A549 (cell line): ENCODE data around the gene COX10. TPM values are rescaled to one million over a fixed set of nuclear protein-coding genes. Genes with fewer than 3 reads are reported as not detected.

ENCODE experiments used
- ATAC-seq, 2 experiments: fragments of 200-7000 bp in 1 of 2; fragments of >200 bp in 1 of 2; cut with Nextera tagmentation in 1 of 2; cut with Tn5 transposase in 1 of 2; 3 replicates each; pipeline versions ENCODE4 v1.8.0 to v1.9.1; 2018 to 2020; ENCODE audit warnings: mild to moderate bottlenecking in 1 of 2, moderate library complexity in 1 of 2
- CTCF ChIA-PET: fragments of 300-600 bp; sonication (Branson Sonifier 250); formaldehyde crosslinking; extraction: SDS; loops from one replicate; lab custom pipeline; 2021; ENCODE audit warnings: antibody characterized with exemption, inconsistent platforms; lab: Yijun Ruan, JAX
- POLR2A ChIA-PET: fragments of 350-600 bp; formaldehyde crosslinking; extraction: SDS; loops from one replicate; lab custom pipeline; 2021; ENCODE audit warnings: antibody characterized with exemption, inconsistent platforms; lab: Yijun Ruan, JAX
- DNase-seq, 2 experiments: peaks; one replicate each; pipeline versions ENCODE4 v3.0.0 to v3.0.0-alpha.2; 2011 to 2016; ENCODE audit warnings: low read depth in 1 of 2, low spot score in 1 of 2
- FAIRE-seq: peaks from 2 replicates; lab custom pipeline; 2011; peaks lifted over from hg19 to GRCh38; lab: Jason Lieb, UNC
- H3K27ac ChIP-seq, 2 experiments: fragments of >200 bp; sonication (Bioruptor Twin); formaldehyde crosslinking; 3 replicates each; pipeline ENCODE4 v1.5.1; 2016 to 2017
- H3K4me1 ChIP-seq: fragments of >200 bp; sonication (Bioruptor Twin); formaldehyde crosslinking; 3 replicates; pipeline ENCODE4 v1.6.1; 2016
- H3K4me2 ChIP-seq: fragments of >200 bp; sonication (Bioruptor Twin); formaldehyde crosslinking; 3 replicates; pipeline ENCODE4 v1.6.1; 2016
- H3K4me3 ChIP-seq: fragments of >200 bp; sonication (Bioruptor Twin); formaldehyde crosslinking; 3 replicates; pipeline ENCODE4 v1.5.1; 2016
- H3K9me3 ChIP-seq: fragments of >200 bp; sonication (Bioruptor Twin); formaldehyde crosslinking; 3 replicates; pipeline ENCODE4 v1.6.1; 2016
- ATOH8 ChIP-seq: fragments of 250-450 bp; sonication (Bioruptor Pico); IDR thresholded peaks from 2 replicates; pipeline ENCODE4 v1.5.0; 2020; ENCODE audit warnings: low read depth, mild to moderate bottlenecking, moderate library complexity
- BCL3 ChIP-seq: fragments of >200 bp; sonication (Bioruptor Twin); formaldehyde crosslinking; IDR thresholded peaks from 3 replicates; pipeline ENCODE4 v1.6.1; 2016
- CEBPB ChIP-seq, 2 experiments: fragments of >200 bp in 1 of 2; sonication (Bioruptor Twin) in 1 of 2; formaldehyde crosslinking in 1 of 2; IDR thresholded peaks; 2 replicates each; pipeline ENCODE4 v1.6.1; 2012 to 2016
- CHD4 ChIP-seq: fragments of 200-600 bp; sonication (generic); IDR thresholded peaks from 2 replicates; pipeline ENCODE4 v1.6.1; 2016; ENCODE audit warnings: antibody characterized with exemption, mild to moderate bottlenecking, borderline replicate concordance
- EHF ChIP-seq: fragments of 250-450 bp; sonication (Bioruptor Pico); IDR thresholded peaks from 2 replicates; pipeline ENCODE4 v1.5.0; 2020; ENCODE audit warnings: mild to moderate bottlenecking
- EP300 ChIP-seq, 2 experiments: fragments of >200 bp; sonication (Bioruptor Twin); formaldehyde crosslinking; IDR thresholded peaks; 2 replicates in 1 of 2; 3 replicates in 1 of 2; pipeline ENCODE4 v1.6.1; 2016 to 2017
- ESRRA ChIP-seq: fragments of 150-350 bp; IDR thresholded peaks from 2 replicates; pipeline ENCODE4 v1.6.1; 2014; ENCODE audit warnings: mild to moderate bottlenecking, low read length, borderline replicate concordance
- FOSB ChIP-seq: fragments of 250-450 bp; sonication (Bioruptor Pico); IDR thresholded peaks from 2 replicates; pipeline ENCODE4 v1.5.0; 2020; ENCODE audit warnings: mild to moderate bottlenecking, moderate library complexity
- FOXS1 ChIP-seq: fragments of 250-450 bp; sonication (Bioruptor Pico); IDR thresholded peaks from 2 replicates; pipeline ENCODE4 v1.5.0; 2020; ENCODE audit warnings: mild to moderate bottlenecking, moderate library complexity
- HEYL ChIP-seq: fragments of 250-450 bp; sonication (Bioruptor Pico); IDR thresholded peaks from 2 replicates; pipeline ENCODE4 v1.8.0; 2021; ENCODE audit warnings: mild to moderate bottlenecking, moderate library complexity
- HOXB13 ChIP-seq: fragments of 250-450 bp; sonication (Bioruptor Pico); IDR thresholded peaks from 2 replicates; pipeline ENCODE4 v1.5.0; 2020; ENCODE audit warnings: low read depth, mild to moderate bottlenecking, moderate library complexity
- JUN ChIP-seq, 2 experiments: fragments of >200 bp; sonication (Bioruptor Twin); formaldehyde crosslinking; IDR thresholded peaks; 2 replicates in 1 of 2; 3 replicates in 1 of 2; pipeline ENCODE4 v1.6.1; 2016 to 2017
- JUNB ChIP-seq: fragments of >200 bp; sonication (Bioruptor Twin); formaldehyde crosslinking; IDR thresholded peaks from 2 replicates; pipeline ENCODE4 v1.6.1; 2016
- MAZ ChIP-seq: fragments of 150-350 bp; IDR thresholded peaks from 2 replicates; pipeline ENCODE4 v1.6.1; 2014; ENCODE audit warnings: antibody characterized with exemption, low read depth, low read length, borderline replicate concordance
- MYC ChIP-seq: IDR thresholded peaks from 2 replicates; pipeline ENCODE4 v1.6.1; 2012; ENCODE audit warnings: mild to moderate bottlenecking, inconsistent platforms, low read length, improper control_type of control experiment, borderline replicate concordance
- NFE2L2 ChIP-seq: fragments of 150-350 bp; conservative IDR thresholded peaks from 2 replicates; pipeline ENCODE4 v1.6.1; 2014; ENCODE audit warnings: low read length
- NR3C1 ChIP-seq: fragments of >200 bp; sonication (Bioruptor Twin); formaldehyde crosslinking; IDR thresholded peaks from 3 replicates; pipeline ENCODE4 v1.6.1; 2017
- PHF8 ChIP-seq: fragments of 200-600 bp; sonication (generic); IDR thresholded peaks from 2 replicates; pipeline ENCODE4 v1.6.1; 2016; ENCODE audit warnings: low read depth, mild to moderate bottlenecking, antibody characterized with exemption, moderate library complexity, borderline replicate concordance
- POLR2A ChIP-seq: IDR thresholded peaks from 2 replicates; pipeline ENCODE4 v1.6.1; 2012; ENCODE audit warnings: mild to moderate bottlenecking, low read length
- RCOR1 ChIP-seq: fragments of 150-350 bp; IDR thresholded peaks from 2 replicates; pipeline ENCODE4 v1.6.1; 2014; ENCODE audit warnings: antibody characterized with exemption, low read length, low read depth
- RFX5 ChIP-seq: fragments of 450-650 bp; IDR thresholded peaks from 2 replicates; pipeline ENCODE4 v1.7.1; 2014; ENCODE audit warnings: antibody characterized with exemption, mild to moderate bottlenecking, moderate library complexity
- RNF2 ChIP-seq: fragments of 200-600 bp; sonication (generic); IDR thresholded peaks from 2 replicates; pipeline ENCODE4 v1.6.1; 2016; ENCODE audit warnings: low read depth, mild to moderate bottlenecking, antibody characterized with exemption, moderate library complexity, borderline replicate concordance
- SMC3 ChIP-seq: fragments of >200 bp; sonication (Bioruptor Twin); formaldehyde crosslinking; IDR thresholded peaks from 3 replicates; pipeline ENCODE4 v1.6.1; 2018; ENCODE audit warnings: inconsistent platforms
- TFCP2L1 ChIP-seq: fragments of 250-450 bp; sonication (Bioruptor Pico); IDR thresholded peaks from 2 replicates; pipeline ENCODE4 v1.5.0; 2021; ENCODE audit warnings: mild to moderate bottlenecking
- TP53 ChIP-seq: fragments of 250-450 bp; sonication (Bioruptor Pico); IDR thresholded peaks from 2 replicates; pipeline ENCODE4 v1.5.0; 2021; ENCODE audit warnings: mild to moderate bottlenecking, moderate library complexity
- USF2 ChIP-seq: fragments of 450-650 bp; IDR thresholded peaks from 2 replicates; pipeline ENCODE4 v1.6.1; 2014; ENCODE audit warnings: antibody characterized with exemption
- ZC3H11A ChIP-seq: fragments of 450-650 bp; IDR thresholded peaks from 2 replicates; pipeline ENCODE4 v1.6.1; 2014; ENCODE audit warnings: antibody characterized with exemption, mild to moderate bottlenecking
- ZFP36 ChIP-seq: fragments of 450-650 bp; IDR thresholded peaks from 2 replicates; pipeline ENCODE4 v1.6.1; 2014; ENCODE audit warnings: borderline replicate concordance; ENCODE audit not compliant: partially characterized antibody
- ZNF302 ChIP-seq: fragments of 250-450 bp; sonication (Bioruptor Pico); IDR thresholded peaks from 2 replicates; pipeline ENCODE4 v1.9.0; 2021; ENCODE audit warnings: inconsistent platforms, mild to moderate bottlenecking, moderate library complexity
- WGBS: methylation state at CpG from one replicate; pipeline ENCODE4 v1.1.6; 2017; ENCODE audit errors: missing lambda C conversion rate; 5-methylcytosine and 5-hydroxymethylcytosine counted together
- polyA plus RNA-seq, 4 experiments: library from polyadenylated mRNA; depleted of rRNA in 3 of 4; stranded (reverse); fragments of >200 nt; fragmentation: RNase III in 1 of 4; extraction: RNeasy Plus Mini Kit Qiagen cat#74134 plus additional on column Dnase treatment in 1 of 4; gene quantifications; 2 replicates in 3 of 4; 3 replicates in 1 of 4; pipeline ENCODE4 v1.2.3, GENCODE V29; 2011 to 2017

Gene COX10
- polyA plus RNA-seq, 2 of the 4 experiments (the other 2 are of a cell fraction), result 15.1 to 25.8 TPM

GRCh38 chr17:14204546-14204945 lies 135.2 kb downstream of the COX10 start:
- H3K4me1 ChIP-seq, result no peaks in the 10 kb centered on the region
- 94% methylated on average over 2 of the region's 2 CpGs for WGBS
- no peak overlapping the region for H3K27ac ChIP-seq
- no peak overlapping the region for H3K4me2 ChIP-seq
- no peak for ATAC-seq
- H3K4me3 ChIP-seq, result no peak overlapping the region
- ChIA-PET POLR2A (no interaction called here), CTCF (no interaction called here)
- no peak for DNase-seq
- no peak for FAIRE-seq
- TF ChIP-seq CEBPB (IDR thresholded peaks at IDR 0.05) (no peak), ZFP36 (no peak), NFE2L2 (no peak), RFX5 (no peak), SMC3 (no peak), JUNB (no peak), MYC (no peak), HEYL (CRISPR knock-in tag) (no peak), EHF (CRISPR knock-in tag) (no peak), HOXB13 (no peak), FOSB (CRISPR knock-in tag) (no peak), RNF2 (no peak), ZC3H11A (no peak)
- no peaks in the 10 kb centered on the region for H3K9me3 ChIP-seq

GRCh38 chr17:14205380-14205779 lies 136.1 kb downstream of the COX10 start:
- H3K4me3 ChIP-seq, result no peak overlapping the region
- ATAC-seq (no peak), DNase-seq (no peak), FAIRE-seq (no peak)
- no peaks in the 10 kb centered on the region for H3K4me1 ChIP-seq
- POLR2A ChIA-PET, result no interaction called here
- WGBS, result 93% methylated on average over 7 of the region's 10 CpGs
- H3K4me2 ChIP-seq, result no peak overlapping the region
- no peak overlapping the region for H3K27ac ChIP-seq
- CTCF ChIA-PET, result interaction anchor here (1.1 kb wide), 1 partner anchor 97 kb away, joined by 3 read pairs; no protein-coding TSS in a partner anchor
- TF ChIP-seq HOXB13 (no peak), ATOH8 (CRISPR knock-in tag) (no peak), JUN (IDR thresholded peaks at IDR 0.05) (no peak), TP53 (CRISPR knock-in tag) (no peak), FOXS1 (no peak), NFE2L2 (no peak), FOSB (CRISPR knock-in tag) (no peak), TFCP2L1 (CRISPR knock-in tag) (no peak), PHF8 (no peak), ESRRA (no peak), EP300 (IDR thresholded peaks at IDR 0.05) (no peak), RCOR1 (no peak), ZNF302 (CRISPR knock-in tag) (no peak), BCL3 (no peak), CEBPB (IDR thresholded peaks at IDR 0.05) (no peak), NR3C1 (no peak), MAZ (no peak), POLR2A (no peak)
- H3K9me3 ChIP-seq, result no peaks in the 10 kb centered on the region

- DNase-seq, result no peak
- Histone ChIP-seq H3K4me3 (no peak overlapping the region), H3K9me3 (no peaks in the 10 kb centered on the region), H3K4me2 (no peak overlapping the region), H3K27ac (no peak overlapping the region), H3K4me1 (no peaks in the 10 kb centered on the region)
- no peak for FAIRE-seq
- ATAC-seq, result no peak
- CTCF ChIA-PET, result interaction anchor here (1.1 kb wide), 1 partner anchor 96 kb away, joined by 3 read pairs; no protein-coding TSS in a partner anchor
- POLR2A ChIA-PET, result no interaction called here
- WGBS, result 85% methylated on average over 12 of the region's 13 CpGs
- no peak for TF ChIP-seq ATOH8 (CRISPR knock-in tag)
- TF ChIP-seq USF2, result no peak
- TF ChIP-seq JUN (IDR thresholded peaks at IDR 0.05), result no peak
- no peak for TF ChIP-seq CHD4
- no peak for TF ChIP-seq MAZ
- TF ChIP-seq EP300 (IDR thresholded peaks at IDR 0.05), result no peak
Observed at GRCh38 chr17:14205992-14206461, 136.7 kb downstream of the COX10 start.
